GM12874 (cell line): ENCODE results near the gene CAPN5.

Experiments
- CTCF ChIP-seq: IDR thresholded peaks from 2 replicates; pipeline ENCODE4 v1.5.1; 2011; ENCODE audit warnings: low read depth, mild to moderate bottlenecking, control low read depth, low read length, moderate library complexity; ENCODE audit not compliant: insufficient read depth

The CAPN5 gene

GRCh38 chr11:77167111-77167626 lies 100.4 kb downstream of the CAPN5 start:
- TF ChIP-seq CTCF = no peak

GRCh38 chr11:77167791-77168190 lies 101.0 kb downstream of the CAPN5 start:
- no peak for TF ChIP-seq CTCF

- no peak for TF ChIP-seq CTCF
Observed at GRCh38 chr11:77170107-77170506, 103.3 kb downstream of the CAPN5 start.

GRCh38 chr11:77171254-77171653 lies 104.5 kb downstream of the CAPN5 start:
- no peak for TF ChIP-seq CTCF

- TF ChIP-seq CTCF = no peak
Observed at GRCh38 chr11:77171885-77172665, 105.3 kb downstream of the CAPN5 start.

- TF ChIP-seq CTCF = no peak
Observed at GRCh38 chr11:77172666-77172982, 105.9 kb downstream of the CAPN5 start.

- TF ChIP-seq CTCF = no peak
Observed at GRCh38 chr11:77173494-77173893, 106.7 kb downstream of the CAPN5 start.
